Fibroblast of peridontal ligament (primary cell): Measurements from ENCODE around the gene CDK5.

ENCODE experiments used
- DNase-seq: peaks from one replicate; pipeline ENCODE4 v3.0.0-alpha.2; 2010; ENCODE audit errors: extremely low read depth

The CDK5 gene

DNA sequence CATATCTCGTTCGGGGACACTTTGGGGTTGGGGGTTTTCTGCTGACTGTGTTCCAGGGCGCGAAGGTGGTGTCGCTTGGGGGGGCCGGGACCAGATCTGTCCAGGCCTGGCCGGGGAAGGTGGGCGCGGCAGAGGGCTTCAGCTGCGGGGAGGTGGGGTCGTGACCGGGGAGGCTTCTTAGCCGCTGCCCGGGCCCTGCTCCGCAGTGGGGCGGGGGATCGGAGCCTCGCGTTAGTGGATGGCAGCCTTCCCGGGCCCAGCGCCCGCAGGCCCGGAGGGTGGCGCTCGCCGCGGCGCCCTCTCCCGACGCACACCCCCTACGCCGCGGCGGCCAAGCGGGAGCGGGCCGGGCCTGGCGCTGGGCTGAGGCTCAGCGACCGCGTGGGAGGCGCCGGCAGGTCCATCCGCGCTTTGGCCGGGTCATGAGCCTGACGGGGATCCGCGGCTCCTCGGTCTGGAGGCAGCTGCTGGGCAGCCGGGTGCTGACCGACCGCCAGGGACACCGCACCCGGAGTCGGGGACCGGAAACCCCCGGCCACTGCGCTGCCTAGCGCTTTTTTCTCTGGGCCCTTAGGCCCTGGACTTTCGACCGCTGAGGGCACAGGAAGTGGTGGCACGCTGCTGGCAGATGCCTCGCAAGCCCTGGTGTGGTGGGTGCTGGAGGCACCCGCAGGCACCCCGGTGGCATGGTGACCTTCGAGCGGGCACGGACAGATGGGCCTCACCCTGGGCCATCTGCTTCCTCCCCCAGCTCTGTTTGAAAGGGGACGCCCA lies 29.7 kb upstream of the CDK5 start:
- DNase-seq: peak; percentile 47

DNA sequence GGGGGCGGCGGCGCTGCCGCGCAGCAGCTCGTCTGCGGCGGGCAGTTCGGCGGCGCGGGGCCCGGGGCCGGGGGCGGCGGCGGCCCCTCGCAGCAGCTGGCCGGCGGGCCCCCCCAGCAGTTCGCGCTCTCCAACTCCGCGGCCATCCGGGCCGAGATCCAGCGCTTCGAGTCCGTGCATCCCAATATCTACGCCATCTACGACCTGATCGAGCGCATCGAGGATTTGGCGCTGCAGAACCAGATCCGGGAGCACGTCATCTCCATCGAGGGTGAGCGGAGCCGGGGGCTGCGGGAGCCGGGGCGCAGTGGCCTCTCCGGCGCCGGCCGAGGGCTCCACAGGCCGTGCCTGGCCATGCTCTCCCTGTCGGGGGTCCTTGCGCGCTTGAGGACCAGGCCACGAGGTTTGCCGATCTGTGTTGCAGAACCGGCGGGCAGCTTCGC lies 29.1 kb upstream of the CDK5 start:
- DNase-seq: peak; percentile 38

DNA sequence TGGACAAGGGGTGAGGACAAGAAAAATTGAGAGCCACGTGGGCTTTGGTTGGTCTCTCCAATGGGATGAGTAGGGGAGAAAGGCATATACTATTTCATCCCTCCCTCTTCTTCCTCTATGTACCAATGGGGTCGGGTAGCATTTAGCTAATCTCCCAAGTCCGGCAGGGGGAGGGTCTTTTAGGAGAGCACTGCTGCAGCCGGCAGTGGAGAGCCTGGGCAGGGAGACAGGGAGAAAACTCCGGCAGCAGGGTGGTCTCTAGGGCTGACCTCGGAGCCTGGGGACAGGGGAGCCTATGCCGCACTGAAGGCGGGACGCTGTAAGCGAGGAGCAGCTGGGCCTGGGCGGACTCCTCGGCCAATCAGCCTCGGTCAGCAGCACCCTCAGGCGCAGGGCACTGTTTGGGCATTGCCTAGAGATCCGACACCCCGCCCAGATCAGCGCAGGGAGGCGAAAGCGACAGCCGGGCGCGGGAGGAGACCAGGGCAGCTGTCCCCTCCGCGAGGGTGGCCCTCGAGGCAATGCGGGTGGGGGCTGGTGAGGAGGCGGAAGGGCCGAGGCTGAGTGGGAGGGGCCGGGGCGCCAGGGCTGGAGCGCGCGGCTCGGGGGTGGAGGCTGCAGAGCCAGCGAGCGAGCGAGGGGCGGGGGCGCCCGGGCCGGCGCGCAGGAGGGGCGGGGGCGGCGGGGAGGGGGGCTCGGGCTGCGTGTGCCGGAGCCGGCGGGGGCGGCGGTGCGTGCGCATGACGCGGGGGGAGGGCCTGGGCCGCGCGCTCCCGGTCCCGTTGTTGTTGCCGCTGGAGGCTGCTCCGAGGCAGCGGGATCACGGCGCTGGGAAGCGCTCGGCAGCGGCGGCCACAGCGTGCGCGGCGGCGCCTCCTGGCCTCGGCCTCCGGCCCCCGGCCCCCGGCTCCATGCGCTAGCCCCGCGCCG lies 28.3 kb upstream of the CDK5 start, which contains the start of gene AGAP3:
Gene AGAP3 (plus strand): TSS at position 785 of the 930 bp plus-strand sequence. CDS start 267 bp downstream, outside the sequence.
- DNase-seq: peak; percentile 55

DNA sequence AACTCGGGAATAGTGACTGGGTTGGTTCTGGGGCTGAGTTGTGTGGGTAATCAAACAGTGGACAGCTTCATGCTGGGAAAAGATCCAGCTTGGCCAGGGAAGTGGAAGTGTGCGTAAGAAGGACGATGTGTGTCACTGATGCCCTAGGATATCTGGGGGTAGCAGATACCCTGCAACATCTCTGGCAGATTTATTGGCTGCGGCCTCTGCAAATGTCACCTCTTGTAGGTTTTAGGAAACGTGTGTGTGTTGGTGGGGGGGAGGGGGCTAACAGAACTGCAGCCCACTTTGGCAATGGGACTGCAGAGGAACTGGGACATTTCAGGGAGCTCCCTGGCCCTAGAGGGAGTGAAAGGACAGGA lies 27.6 kb upstream of the CDK5 start:
- no peak for DNase-seq

DNA sequence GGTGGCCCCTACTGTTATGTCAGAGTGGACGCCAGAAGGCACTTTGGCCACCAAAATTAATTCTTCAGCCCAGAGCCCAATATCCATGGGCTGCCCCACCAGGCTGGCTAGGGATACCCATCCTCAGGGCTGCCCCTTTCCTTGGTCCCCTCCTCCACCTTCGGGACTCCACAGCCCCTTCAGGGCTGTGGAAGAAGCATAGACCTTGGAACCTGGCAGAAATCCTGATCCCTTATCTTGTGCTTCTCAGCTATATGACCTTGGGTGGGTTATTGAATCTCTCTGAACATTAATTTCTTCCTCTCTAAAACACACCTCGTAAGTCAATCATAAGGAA lies 26.1 kb upstream of the CDK5 start:
- no peak for DNase-seq

- no peak for DNase-seq
These were observed 25.6 kb upstream of the CDK5 start, which contains the start of gene TMUB1 for GRCh38 chr7:151083071-151083823. Gene TMUB1, minus strand, starts transcription at chr7:151083493. Its CDS starts 930 bp downstream, at chr7:151082563.

- DNase-seq: no peak
These were observed 24.7 kb upstream of the CDK5 start for GRCh38 chr7:151082141-151083070.

DNA sequence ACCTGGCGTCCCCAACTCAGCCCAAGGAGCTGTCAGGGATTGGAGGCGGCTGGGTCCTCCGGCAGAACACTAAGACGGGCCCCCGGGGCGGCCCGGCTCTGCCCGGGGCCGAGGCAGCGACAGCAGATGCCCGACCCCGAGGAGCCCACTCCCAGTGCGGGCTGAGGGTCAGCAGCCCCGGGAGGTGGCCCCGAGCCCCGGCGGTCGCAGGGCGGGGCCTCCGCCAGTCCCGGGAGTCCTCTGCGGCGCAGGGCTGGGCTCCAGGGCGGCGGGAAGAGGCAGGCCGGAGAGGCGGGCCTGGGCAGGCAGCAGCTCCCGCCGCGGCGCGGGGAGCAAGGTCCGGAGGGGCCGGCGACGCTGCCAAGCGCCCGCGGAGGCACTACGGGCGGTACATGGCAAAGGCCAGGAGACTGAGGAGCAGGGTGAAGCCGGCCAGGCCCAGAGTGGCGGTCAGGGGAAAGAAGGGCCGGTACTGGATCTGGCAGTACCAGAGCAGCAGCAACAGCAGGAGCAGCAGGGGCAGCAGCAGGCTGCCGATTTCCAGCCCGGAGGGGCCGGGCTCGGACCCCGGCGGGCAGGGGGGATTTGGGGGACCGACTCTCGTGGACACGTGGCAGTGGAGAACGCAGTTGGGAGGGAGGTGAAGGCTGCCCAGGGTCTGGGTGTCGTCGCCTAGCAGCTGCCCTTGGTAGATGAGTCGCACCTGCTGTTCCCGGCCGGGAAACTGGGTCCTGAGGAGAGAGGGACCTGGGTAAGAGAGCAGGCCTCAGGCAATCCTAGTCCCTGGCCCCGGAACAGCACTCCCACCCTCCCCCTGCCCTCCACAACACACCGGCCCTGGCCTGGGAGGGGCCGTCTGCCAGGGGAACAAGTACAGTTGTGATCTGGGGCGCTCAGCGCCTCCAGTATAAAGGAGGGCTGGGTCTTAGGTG lies 23.7 kb upstream of the CDK5 start:
- no peak for DNase-seq

GRCh38 chr7:151080522-151081169 lies 22.9 kb upstream of the CDK5 start, which contains the start of gene FASTK:
Gene FASTK, minus strand, starts transcription at chr7:151080809. Its CDS starts 43 bp downstream, at chr7:151080766.
- DNase-seq: peak; percentile 84

DNA sequence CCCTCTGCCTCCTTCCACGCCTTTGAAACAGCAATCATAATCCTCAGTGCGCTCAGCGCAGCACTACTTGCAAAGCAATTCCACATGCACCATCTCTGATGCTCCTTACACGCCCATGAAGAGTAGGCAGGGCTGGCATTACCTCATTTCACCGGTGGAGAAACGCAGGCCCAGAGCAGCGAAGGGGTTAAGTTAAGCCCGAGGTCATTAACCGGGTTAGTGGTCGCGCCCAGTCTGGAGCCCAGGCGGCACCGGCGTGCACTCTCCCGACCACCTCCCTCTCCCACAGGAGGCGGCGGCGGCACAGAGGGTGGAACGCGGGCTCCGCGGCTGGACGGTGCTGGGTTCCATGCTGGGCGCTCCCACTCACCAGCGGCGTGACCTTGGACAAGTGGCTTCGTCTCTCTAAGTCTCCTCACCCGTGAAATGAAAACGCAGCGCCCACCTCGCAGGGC lies 22.4 kb upstream of the CDK5 start:
- peak; percentile 32 for DNase-seq

DNA sequence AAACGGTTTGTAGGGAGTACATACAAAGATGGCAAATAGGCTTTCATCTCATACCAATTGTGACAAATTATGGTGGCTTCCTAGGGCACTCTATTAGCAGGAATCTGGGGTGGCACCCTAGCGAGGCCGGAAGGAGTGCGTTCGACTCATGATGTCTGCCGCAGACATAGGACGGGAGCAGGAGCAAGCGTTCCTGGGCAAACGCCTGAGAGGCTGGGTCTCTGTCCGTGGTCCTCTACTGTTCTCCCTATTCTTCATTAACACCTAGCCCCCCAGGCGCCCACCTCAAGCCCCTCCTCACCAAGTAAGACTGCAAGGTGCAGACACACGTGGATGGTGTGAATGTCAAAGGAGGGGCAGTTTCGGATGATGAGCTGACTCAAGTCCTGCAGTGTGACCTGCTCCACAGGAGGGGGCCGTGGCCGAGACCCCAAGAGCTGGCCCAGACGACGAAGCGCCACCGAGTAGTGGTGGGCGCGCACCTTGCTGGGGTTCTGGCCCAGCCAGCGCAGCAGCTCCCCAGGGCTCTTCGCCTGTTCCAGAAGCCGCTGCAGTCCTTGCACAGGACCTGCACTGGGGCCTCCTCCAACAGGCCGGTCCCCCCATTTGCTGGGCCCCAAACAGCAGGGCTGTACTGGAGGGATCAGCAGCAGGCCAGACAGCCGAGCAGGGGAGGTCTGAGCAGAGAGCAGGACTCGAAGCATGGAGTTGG lies 21.7 kb upstream of the CDK5 start:
- no peak for DNase-seq

DNA sequence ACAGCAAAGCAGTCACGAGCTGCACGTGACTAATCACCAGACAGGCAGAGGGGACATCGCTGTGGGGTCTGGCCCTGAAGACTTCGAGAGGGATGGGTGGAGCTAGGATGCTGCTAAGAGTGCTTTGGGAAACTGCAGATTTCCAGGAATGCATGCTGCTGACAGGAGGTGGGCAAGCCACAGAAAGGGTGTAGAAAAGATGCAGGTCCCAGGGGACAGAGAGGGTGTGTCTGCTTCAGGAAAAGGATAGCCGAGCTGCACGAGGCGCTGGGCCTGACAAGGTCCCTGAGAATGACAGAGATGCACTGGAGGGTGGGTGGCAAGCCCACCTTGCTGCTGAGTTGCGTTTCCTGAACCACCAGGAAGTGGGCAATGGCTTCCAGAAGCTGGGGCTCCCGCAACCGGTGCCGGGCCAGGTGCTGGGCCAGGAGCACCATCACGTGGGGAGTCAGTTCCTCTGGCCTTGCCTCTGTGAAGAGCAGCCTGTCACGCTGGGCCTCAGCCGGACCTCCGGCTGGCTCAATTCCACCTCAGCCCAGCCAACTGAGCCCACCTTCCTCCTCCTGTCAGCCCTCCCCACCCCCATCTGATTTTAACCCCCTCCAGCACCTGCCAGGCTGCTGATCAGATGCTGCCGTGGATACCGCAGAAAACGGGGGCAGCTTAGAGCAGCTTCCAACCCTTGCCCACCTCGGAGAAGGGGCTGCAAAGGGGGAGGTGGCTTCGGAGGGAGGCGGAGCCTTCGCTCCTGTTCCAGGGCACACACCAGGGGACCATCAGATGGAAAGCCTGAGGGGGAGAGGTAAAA lies 20.7 kb upstream of the CDK5 start:
- no peak for DNase-seq

GRCh38 chr7:151077705-151078232 lies 20.1 kb upstream of the CDK5 start:
- no peak for DNase-seq

DNA sequence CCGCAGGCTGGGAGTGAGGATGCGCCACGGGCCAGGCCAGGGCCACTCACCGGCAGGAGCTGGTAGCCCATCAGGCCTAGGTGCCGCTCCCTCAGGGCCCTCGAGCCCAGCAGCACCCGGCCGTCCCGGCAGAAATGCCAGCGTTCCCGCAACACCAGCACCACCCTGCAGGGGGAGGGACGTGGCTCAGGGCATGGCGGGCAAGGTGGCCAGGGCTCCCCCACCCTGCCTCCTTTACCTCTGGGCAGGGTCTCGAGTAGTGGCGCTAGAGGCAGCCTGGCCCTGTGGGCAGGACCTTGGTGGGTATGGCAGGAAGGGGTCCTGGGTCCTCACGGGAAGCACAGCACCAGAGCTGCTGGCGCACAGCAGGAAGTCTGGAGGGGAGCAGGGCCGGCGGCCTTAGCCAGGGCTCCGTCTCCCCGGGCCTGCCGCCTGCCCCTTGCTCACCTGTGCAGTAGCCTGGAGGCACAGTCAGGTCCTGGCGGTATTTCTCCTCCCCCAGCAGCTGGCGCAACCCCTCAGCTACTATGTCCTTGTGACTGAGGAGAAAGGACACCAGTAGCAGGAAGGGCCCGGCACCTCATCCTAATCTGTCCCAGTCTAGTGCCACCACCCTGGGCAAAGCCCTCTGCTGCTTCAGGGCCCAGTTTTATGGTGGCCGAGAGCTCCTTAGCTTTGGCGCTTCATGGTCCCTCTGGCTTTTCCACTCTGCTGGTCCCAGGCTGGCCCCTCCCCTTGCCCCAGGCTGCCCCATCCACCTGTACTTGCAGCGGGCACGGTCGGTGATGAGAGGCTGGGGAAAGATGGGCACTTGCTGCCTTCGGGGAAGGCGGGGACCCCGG lies 19.4 kb upstream of the CDK5 start:
- DNase-seq: no peak

DNA sequence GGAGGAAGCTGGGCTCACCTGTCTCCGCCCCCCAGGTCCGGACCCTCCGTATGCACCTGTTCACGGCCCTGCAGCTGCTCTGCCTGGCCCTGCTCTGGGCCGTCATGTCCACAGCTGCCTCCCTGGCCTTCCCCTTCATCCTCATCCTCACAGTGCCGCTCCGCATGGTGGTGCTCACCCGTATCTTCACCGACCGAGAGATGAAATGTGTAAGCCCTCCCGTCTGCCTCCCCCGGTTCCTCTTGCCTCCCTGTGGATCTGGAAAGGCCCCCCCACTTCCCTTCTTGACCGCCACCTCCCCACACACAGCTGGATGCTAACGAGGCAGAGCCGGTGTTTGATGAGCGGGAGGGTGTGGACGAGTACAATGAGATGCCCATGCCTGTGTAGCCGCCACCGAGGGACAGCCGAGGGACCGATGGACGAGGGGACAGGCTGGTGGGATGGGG lies 18.3 kb upstream of the CDK5 start:
- no peak for DNase-seq

- no peak for DNase-seq
These were observed 17.9 kb upstream of the CDK5 start for GRCh38 chr7:151075662-151075971.
